Embryonic facial prominence (tissue), 1 donor: ENCODE results near the gene WDR54.

ENCODE experiments used
- DNase-seq: peaks from one replicate; pipeline ENCODE4 v3.0.0-alpha.2; 2016; ENCODE audit errors: extremely low spot score

Gene WDR54, protein sequence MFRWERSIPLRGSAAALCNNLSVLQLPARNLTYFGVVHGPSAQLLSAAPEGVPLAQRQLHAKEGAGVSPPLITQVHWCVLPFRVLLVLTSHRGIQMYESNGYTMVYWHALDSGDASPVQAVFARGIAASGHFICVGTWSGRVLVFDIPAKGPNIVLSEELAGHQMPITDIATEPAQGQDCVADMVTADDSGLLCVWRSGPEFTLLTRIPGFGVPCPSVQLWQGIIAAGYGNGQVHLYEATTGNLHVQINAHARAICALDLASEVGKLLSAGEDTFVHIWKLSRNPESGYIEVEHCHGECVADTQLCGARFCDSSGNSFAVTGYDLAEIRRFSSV

DNA sequence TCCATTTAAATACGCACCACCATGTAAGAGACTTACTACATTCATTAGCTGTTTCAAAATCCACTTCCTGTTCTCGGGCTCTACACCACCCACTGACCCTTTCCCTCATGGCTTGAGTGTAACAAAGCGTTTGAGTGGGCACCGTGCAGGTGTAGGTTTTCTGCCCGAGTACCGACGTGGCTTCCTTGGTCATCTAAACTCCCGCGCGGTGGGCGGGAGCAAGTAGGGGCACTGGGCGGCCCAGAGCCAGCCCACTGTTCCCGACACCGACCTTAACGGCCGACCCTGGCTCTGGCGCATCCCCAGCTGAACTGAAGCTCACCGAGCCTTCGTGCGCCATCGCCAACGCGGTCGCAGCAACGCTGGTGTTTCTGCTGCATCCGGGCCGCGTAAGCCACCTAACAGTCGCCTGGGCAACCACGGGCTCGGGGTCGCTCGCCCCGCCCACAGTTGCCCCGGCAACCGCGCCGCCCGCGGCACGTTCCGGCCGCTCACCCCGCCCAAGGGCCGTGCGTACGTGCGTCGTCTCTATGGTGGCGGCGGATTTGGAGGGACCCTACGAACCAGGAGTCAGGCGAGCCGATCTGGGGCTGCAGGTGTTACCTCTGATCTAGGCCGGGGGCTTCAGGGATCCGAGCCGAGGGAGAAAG, at the start of gene WDR54, which contains the start of gene C2orf81:
Gene WDR54 (plus strand): TSS at position 510 of the 650 bp plus-strand sequence. CDS start 424 bp downstream, outside the sequence.
Gene C2orf81 (minus strand): TSS at position 399 of the 650 bp plus-strand sequence. CDS start 59 bp downstream, at position 340.
- DNase-seq, result peak; percentile 42

DNA sequence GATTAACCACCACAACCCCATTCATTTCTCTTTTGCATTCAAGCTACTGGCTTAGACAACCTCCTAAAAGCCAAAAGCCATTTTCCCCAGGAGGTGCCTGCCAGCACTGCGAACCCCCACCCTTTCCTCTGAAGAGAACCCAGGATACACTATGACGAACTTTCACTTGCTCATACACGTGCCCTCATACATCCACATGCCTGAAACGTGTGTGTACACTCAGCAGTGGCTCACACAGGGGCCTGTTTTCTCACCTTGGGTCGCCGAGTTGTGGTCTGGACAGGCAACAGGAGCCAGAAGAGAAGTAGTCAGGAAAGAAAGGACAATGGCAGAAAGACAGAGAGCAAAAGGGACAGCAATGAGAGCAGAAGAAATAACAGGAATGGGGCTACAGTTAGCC, 48.9 kb upstream of the WDR54 start:
- DNase-seq, result no peak

DNA sequence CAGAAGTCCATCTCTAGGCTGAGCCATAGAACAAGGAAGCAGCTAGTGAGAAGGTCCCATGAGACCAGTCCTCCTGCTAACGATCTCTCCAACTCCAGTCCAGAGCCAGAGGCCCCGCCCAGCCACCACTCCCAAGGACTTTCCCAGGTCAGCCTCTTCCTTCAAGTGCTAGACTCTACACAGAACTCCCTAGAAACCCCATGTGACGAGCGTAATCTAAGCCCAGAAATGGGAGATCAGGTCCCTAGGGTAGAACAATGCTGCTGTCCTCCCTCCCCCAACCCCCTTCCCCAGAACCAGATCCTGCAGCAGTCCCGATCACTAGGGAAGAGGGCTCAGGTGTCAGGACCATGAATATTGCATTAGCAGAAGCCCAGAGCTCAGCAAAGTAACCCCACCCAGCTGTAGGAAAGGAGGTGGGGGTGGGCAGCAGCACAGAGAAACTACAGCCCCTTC, 48.3 kb upstream of the WDR54 start:
- no peak for DNase-seq

DNA sequence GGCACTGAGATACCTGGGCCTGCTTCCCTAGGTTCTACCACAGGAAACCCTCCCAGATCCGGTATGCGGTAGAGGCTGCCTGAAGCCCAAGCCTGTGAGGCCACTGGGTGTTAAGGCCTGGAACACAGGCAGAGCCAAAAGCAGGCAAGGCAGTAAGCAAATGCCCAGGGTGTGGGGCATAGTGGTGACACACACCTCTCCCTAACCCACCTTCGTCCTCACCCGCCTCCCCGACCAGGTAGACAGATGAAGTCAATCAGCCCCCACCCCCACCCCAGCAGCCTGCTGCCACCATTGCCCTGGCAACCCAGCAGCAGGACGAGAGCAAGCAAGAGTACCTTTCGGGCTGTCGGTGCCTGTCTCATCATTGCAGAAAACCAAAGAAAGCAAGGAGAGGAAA, 47.5 kb upstream of the WDR54 start:
- DNase-seq, result no peak

DNA sequence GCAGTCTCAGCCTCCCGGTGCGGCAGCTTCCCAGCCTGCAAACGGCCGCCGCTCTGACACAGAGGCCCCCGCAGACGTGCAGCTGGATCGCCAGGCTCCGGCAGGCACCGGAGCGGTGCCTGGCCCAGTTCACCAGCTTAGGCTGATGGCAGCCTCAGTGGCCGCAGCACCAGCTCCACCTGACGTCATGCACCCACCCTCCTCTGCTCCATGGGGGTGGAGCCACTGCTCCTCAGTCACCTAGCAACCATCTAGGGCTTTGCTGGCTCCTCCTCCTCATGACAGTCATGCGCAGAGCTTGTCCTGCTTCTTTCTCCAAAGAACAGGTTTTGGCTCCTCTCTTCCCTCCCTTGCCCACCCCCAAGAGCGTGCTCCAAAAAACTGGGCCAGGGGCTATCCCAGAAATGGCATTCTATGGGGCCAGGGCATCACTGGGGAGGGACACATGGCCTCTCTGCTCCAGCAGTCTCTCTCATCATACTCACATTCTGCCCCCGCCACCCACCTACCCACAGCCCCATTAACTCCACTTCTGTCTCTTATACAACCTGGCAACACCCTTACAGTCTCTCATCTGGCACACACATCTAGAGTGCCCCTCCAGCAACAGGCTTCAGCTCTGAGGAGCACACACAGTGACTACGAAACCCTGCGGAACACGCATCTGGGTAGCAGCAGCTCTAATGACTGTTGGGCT, 46.9 kb upstream of the WDR54 start:
- DNase-seq, result peak; percentile 78

DNA sequence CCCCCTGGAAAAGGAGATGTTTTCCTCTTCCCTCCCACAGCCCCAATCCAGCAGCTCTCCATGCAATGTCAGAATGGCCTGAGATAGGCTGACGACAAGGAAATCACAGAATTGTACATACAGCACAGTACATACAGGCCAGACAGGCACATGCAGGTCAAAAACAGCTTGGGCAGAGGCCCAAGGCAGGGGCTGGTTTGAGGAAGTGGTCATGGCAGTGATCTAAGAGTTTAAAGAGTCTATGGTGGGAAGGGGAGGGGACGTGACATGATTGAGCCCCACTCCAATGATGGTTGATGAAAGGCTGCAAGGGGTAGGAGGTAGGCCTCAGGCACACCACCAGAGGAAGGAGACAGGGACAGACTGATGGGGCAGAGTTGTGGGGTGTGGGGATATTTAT, 45.7 kb upstream of the WDR54 start:
- DNase-seq, result no peak

DNA sequence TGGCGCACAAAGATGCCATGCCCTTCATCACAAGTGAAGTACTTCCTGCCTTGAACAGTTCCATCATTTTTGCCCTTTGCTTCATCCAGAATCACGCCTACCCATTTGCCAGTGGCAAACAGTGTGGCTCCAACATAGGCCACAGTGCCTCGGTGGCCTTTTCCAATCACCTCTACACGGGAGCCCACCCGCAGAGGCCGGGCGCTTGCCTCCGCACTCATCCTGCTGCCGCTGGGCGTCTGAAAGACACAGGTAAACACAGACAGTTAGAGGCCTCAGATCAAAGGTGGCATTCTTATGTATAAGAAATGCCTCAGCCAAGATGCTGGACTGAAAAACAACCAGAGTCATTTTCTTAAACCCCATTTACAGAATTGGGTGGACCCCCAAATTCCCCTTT, 43.5 kb upstream of the WDR54 start:
- no peak for DNase-seq

DNA sequence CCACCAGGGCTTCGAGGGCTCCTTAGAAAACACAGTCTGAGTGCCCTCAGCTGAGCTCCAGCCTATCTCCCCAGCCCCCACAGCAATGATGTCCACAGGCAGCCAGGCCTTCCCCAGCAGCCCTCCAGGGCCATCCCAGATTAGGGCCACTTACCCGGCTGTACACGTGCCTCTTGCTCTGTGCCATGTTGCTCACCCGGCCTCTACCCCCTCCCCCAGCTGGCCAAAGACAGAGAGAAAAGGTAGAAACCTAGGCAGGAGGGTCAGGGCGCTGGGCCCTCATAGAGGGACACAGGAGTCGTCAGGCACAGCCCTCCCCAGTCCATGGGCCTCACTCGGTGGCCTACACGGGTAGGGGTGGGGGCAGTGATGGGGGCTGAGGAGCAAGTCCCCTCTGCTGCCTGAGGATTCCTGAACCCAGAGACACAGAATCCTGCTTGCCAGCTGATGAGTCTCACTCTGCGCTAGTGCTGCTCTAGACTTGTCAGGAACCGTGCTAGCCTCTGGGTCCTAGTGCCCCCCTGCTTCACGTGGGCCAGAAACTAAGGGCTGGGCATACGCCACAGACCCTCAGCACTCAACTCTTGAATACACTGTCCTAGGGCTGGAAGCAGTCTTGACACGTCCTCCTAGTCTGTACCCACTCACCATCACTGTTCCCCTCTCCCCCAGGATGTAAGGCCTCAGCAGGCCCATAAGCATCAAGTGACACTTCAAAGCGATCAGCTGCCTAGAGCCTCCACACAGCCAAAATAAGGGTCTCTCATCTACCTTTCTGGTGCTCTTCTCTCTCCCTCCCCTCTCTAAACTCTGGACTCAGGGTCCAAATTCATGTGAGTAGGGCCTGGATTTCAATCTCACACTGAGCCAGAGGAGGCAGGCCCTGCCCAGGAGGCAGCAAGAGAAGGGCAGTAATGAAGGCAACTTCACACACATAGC, 41.4 kb upstream of the WDR54 start, which contains the start of gene DCTN1:
Gene DCTN1 (minus strand): TSS at position 461 of the 939 bp plus-strand sequence. CDS start 274 bp downstream, at position 187.
- no peak for DNase-seq

DNA sequence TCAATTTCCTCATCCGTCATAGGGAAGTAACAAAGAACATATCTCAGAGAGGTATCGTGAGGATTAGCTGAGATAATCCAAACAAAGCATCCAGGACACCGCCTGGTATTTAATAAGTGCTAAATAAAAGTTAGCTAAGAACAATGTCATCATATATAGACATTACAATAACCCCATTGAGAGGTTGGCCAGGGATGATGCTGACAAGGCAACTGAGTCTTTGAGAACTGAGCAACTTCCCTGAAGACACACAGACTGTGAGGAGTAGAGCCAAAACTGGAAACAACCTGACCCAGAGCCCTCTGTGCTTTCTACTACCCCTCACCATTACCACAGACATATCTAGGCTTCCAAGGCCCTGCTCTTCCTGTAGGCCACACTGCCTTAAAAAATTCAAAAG, 39.8 kb upstream of the WDR54 start:
- no peak for DNase-seq

DNA sequence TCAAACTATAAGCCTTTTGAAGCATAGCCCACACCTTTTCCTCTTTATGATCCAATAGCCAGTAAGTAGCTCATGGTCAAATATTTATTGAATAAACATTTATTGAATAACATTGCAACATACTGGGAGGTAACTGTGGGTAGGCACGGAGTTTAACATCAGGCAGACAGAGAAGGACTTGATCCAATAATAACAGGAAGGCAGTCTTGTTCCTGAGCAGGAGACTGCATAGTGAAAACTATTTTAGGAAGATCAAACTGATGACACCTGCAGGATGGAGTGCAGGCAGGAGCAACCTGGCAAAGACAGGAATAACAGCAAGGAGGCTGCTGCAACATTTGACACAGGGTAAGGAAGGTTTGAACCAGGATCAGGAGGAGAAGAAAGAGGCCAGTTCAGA, 38.3 kb upstream of the WDR54 start:
- no peak for DNase-seq

DNA sequence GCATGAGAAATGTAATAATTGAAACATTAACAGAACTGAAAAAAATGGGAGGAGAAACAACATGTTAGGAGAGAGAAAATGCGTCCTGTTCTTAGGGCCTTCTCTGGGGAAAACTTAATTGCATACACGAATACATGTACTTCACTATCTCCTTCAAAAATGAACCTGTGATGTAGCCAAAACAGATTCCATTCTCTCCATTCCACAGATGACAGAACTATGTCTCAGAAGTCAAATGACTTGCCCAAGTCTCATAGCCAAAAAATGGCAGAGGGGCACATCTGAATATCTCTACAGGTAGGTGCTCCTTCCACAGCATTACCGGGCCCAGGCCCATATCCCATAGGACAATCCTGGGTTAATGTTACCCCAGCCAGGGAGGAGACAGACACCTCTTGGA, 37.5 kb upstream of the WDR54 start:
- DNase-seq, result no peak

DNA sequence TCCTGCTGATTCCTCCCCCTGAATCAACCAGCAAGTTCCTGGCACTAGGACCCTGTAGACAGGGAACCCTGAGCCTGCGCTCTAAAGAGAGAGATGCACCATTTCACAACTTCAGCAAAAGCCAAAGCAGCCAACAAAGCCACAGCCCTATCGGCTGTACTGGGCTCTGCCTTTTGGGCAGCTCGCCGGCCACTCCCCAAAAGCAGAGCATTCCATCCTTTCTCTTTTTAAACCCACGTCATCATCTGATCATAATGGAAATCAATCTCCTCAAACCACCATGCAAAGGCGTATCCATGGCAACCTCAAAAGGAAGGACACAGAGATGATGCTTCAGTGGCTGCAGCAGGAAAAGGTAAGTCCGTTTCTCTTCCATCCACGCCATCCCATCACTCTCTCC, 36.1 kb upstream of the WDR54 start:
- no peak for DNase-seq

DNA sequence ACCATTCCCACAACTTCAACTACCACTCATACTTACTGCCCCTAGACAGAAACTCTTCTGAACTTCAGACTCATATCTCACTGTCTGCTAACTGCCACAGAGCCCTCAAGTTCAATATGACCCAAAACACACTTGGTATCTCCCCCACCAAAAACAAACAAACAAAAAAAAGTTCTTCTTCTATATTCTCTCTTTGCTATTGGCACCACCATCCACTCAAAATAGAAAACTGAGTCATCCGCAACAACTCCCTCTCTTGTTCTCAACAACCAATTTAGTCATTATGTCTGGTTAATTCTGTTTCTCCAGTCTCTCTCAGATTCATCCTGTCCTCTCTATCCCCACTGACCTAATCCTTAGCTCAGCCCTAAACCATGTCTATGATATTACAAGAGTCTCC, 34.2 kb upstream of the WDR54 start:
- no peak for DNase-seq

DNA sequence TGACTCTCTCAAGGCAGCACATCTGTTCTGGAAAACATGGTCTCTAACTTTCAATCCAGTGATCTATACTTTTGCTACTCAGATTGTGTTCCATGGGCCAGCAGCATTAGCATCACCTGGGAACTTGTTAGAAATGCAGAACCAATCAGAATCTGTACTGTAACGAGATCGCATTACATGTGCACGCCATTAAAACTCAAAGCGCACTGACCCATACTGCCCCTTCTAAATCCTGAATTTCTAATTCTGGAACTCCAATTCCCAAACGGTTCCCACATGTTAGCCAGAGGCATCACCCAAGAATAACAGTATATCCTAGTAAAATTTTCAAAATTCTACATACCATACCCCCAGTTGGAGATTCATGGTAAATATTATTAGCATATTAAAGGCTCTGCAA, 30.9 kb upstream of the WDR54 start:
- no peak for DNase-seq

DNA sequence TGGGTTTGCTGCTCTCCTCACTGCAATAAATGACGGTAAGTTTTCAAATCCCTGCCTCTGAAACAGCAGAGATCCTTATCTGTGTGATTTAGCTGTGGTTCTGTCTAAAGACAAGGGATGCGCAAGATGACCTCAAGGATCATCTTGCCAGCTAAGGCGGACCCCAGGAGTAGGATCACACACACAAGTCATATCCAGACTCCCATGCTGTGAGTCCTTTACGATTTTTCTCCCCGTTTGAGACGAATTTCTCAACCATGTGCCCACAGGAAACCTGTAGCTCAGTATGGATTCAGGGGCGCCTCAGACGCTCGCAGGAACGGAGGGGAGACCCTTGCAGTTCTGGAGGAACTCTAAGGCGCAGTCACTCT, 30.3 kb upstream of the WDR54 start:
- DNase-seq, result no peak

DNA sequence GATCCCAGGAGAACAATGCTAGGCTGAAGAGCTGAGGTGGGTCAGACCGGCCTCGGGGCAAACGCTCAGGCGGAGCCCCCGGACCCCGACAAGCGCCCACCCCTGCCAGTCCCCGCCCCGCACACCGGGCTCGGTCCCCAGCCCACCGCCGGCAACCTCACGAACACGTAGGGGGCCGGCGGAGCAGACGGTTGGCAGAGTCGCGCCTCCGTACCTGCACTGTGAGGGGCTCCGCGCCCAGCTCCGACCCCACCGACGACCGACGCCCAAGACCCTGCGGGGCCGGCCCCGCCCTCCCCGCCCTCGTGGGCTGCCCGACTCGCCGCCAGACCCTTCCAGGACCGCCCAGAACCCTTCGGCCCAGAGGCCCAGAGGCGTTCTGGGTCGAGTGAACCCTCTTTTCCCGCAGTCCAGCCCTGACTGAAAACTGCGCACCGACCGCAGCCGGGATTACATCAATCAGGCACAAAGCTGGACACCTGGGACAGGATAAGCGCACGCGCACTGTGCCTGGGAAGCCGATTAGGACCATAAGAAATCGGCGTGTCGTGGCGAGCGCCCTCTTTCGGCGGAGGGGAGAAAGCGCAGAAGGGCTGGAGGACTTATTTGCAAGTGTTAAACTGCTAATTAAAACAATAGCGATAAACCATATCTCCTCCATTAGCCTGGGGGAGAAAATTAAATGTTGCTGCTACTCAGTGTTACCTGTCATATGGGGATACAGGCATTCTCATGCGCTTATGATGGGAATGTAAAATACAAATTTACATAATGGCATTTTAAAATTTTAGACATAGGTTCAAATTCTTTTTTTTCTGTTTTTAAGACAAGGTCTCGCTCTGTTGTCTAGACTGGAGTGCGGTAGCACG, 29.7 kb upstream of the WDR54 start:
- peak; percentile 88 for DNase-seq

DNA sequence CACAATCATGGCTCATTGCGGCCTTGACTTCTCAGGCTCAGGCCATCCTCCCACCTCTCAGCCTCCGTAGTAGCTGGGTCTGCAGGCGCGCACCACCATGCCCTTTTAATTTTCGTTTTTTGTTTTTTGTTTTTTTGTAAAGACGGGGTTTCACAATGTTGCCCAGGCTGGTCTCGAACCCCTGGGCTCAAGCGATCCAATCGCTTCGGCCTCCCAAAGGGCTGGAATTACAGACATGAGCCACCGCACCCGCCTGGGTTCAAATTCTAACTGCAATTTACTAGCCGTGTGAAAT, 29.1 kb upstream of the WDR54 start:
- DNase-seq, result no peak

DNA sequence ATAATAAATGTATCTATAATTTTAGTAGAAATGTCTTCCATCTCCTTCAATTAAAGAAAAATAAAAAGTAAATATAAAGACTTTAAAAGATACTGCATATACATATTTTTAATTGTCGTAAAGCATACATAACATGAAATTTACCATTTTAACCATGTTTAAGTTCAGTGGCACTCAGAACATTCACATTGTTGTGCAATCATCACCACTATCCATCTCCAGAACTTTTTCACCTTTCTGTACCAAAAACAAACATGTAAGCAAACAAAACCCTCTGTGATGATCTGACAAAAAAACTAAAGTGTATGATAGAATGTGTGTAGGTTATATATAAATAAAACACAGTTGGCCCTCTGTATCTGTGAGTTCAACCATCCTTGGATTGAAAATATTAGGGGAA, 28.0 kb upstream of the WDR54 start:
- DNase-seq, result no peak

DNA sequence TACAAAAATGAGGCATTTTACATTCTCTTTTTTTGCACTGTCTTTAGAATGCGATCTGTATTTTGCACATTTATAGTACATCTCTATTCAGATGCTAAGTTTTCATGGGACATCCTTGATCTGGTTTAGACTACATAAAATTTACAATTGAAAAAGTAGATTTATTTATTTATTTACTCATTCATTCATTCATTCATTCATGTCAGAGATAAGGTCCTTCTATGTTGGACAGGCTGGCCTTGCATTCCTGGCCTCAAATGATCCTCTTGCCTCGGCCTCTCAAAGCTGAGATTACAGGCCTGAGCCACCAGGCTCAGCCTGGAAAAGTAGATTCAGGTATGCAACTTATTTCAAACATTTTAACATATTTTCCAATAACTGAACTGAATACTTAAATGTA, 25.4 kb upstream of the WDR54 start:
- DNase-seq, result no peak

DNA sequence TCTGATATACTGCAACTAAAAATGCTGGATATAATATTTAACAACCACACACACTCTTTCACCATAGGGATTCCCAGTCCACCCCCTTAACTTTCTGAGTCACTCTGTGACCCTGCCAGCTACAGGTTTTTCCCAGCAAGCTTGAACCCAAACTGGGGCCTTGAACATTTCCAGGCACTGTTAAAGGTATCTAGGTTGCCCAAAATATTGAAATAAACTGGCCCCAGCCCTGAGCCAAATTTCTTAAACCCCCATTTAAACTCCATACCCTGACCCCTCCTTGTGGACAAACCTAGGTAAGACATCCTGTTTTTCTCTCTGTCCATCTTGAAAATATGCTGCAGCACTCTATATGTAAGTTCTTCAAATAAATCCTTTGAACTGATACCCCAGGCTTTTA, 21.7 kb upstream of the WDR54 start:
- no peak for DNase-seq

DNA sequence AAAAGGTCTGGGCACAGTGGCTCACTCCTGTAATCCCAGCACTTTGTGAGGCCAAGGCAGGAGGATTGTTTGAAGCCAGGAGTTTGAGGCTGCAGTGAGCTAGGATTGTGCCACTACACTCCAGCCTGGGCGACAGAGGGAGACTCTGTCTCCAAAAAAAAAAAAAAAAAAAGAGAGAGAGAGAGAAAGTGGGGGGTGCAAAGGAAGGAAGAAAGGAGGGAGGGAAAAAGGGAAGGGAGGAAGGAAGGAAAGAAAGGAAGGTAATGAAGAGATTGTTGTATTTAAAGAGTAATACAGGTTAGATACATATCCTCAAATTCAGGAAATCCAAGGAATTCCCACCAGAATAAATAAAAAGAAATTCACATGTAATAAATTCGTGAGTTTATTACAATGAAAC, 19.6 kb upstream of the WDR54 start:
- no peak for DNase-seq
